GM19328 (cell line): ENCODE measurements around the gene GALNS.

Experiments used
- ATAC-seq: cut with Tn5 transposase; IDR thresholded peaks from one replicate; pipeline ENCODE4 v1.9.1; 2021; ENCODE audit warnings: mild to moderate bottlenecking, moderate library complexity; ENCODE audit not compliant: unreplicated experiment

The GALNS gene

GRCh38 chr16:88787579-88788314 is 69.0 kb downstream of the GALNS start:
- no peak for ATAC-seq

- no peak for ATAC-seq
Observed at GRCh38 chr16:88785106-88785924, 71.4 kb downstream of the GALNS start, which contains the start of gene PIEZO1. TSS of gene PIEZO1 (minus strand) at chr16:88785220. CDS start at chr16:88784964, 256 bp downstream.

GRCh38 chr16:88784856-88785105 is 72.0 kb downstream of the GALNS start:
- ATAC-seq: no peak

GRCh38 chr16:88784074-88784855 is 72.5 kb downstream of the GALNS start:
- no peak for ATAC-seq

- ATAC-seq: no peak
Observed at GRCh38 chr16:88783391-88784073, 73.2 kb downstream of the GALNS start.

- ATAC-seq: no peak
Observed at GRCh38 chr16:88782454-88783390, 74.0 kb downstream of the GALNS start.

GRCh38 chr16:88781140-88782077 is 75.3 kb downstream of the GALNS start:
- ATAC-seq: no peak

GRCh38 chr16:88780142-88781062 is 76.3 kb downstream of the GALNS start:
- no peak for ATAC-seq

GRCh38 chr16:88779406-88780141 is 77.2 kb downstream of the GALNS start:
- no peak for ATAC-seq

- ATAC-seq: no peak
Observed at GRCh38 chr16:88778541-88779065, 78.1 kb downstream of the GALNS start.

GRCh38 chr16:88778271-88778525 is 78.5 kb downstream of the GALNS start:
- no peak for ATAC-seq

GRCh38 chr16:88777471-88778270 is 79.1 kb downstream of the GALNS start:
- ATAC-seq: no peak

- ATAC-seq: no peak
Observed at GRCh38 chr16:88775825-88776224, 80.9 kb downstream of the GALNS start.

- no peak for ATAC-seq
Observed at GRCh38 chr16:88774544-88775393, 82.0 kb downstream of the GALNS start.

GRCh38 chr16:88773812-88774291 is 82.9 kb downstream of the GALNS start:
- ATAC-seq: no peak
